ENCODE results near the gene CDKN2B.

The CDKN2B gene

DNA sequence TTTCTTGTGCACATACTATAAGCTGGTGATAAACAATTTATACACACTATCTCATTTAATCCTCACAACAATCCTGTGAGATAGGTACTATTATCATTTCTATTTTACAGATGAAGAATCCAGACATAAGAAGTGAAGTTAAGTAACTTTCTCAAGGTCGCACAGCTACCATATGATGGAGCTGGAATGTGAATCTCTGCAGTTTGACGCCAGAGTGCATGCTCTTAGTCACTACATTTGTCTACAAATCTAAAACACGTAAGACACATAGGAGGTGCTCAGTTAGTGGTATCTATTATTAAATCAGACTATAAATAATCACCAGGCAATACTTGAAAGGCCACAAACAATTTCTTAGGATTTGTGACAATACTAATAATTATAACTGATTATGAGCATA, 45.0 kb upstream of the CDKN2B start:
- DNase-seq (ENCODE audit: low spot score) (no peak), ATAC-seq (ENCODE audit: low read depth) (no peak)
- Histone ChIP-seq H3K9me3 (ENCODE audit: severe bottlenecking) (no peaks in the 10 kb centered on the region), H3K36me3 (ENCODE audit: low read depth) (peaks cover 33% of the 10 kb centered on the region), H3K27ac (ENCODE audit: poor library complexity, severe bottlenecking) (peak overlapping the region; percentile 68), H3K4me3 (ENCODE audit: severe bottlenecking) (no peak overlapping the region), H3K4me1 (ENCODE audit: insufficient read depth, poor library complexity, severe bottlenecking) (peaks cover 33% of the 10 kb centered on the region), H3K27me3 (ENCODE audit: insufficient read depth, poor library complexity, severe bottlenecking) (no peaks in the 10 kb centered on the region)
- TF ChIP-seq, protein P1, sequence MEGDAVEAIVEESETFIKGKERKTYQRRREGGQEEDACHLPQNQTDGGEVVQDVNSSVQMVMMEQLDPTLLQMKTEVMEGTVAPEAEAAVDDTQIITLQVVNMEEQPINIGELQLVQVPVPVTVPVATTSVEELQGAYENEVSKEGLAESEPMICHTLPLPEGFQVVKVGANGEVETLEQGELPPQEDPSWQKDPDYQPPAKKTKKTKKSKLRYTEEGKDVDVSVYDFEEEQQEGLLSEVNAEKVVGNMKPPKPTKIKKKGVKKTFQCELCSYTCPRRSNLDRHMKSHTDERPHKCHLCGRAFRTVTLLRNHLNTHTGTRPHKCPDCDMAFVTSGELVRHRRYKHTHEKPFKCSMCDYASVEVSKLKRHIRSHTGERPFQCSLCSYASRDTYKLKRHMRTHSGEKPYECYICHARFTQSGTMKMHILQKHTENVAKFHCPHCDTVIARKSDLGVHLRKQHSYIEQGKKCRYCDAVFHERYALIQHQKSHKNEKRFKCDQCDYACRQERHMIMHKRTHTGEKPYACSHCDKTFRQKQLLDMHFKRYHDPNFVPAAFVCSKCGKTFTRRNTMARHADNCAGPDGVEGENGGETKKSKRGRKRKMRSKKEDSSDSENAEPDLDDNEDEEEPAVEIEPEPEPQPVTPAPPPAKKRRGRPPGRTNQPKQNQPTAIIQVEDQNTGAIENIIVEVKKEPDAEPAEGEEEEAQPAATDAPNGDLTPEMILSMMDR (IDR thresholded peaks at IDR 0.05; ENCODE audit: poor library complexity, severe bottlenecking), result no peak

DNA sequence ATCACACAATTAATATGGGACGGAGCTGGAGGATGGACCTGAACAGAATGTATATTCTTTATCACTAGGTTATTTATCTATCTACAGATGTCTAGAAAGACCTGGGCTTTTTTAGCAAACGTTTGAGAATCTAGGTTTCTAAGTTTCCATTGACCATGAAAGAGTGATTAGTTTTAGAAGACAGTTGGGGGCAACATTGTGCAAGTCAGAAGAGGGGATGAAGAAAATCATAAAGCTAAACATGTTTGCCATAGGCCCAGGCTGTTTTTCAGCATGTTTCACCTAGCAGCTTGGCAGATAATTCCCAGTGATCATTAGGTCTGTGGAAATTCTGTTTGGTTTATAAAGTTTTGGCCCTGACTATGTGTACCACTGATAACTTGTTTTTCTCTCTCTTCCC, 44.1 kb upstream of the CDKN2B start:
- Histone ChIP-seq H3K27me3 (ENCODE audit: insufficient read depth, poor library complexity, severe bottlenecking) (no peaks in the 10 kb centered on the region), H3K9me3 (ENCODE audit: severe bottlenecking) (no peaks in the 10 kb centered on the region), H3K4me3 (ENCODE audit: severe bottlenecking) (no peak overlapping the region), H3K27ac (ENCODE audit: poor library complexity, severe bottlenecking) (peak overlapping the region; percentile 68), H3K4me1 (ENCODE audit: insufficient read depth, poor library complexity, severe bottlenecking) (peaks cover 33% of the 10 kb centered on the region), H3K36me3 (ENCODE audit: low read depth) (peaks cover 29% of the 10 kb centered on the region)
- DNase-seq (ENCODE audit: low spot score), result no peak
- TF ChIP-seq, protein P1 (IDR thresholded peaks at IDR 0.05; ENCODE audit: poor library complexity, severe bottlenecking), result peak; percentile 27
- ATAC-seq (ENCODE audit: low read depth), result no peak

DNA sequence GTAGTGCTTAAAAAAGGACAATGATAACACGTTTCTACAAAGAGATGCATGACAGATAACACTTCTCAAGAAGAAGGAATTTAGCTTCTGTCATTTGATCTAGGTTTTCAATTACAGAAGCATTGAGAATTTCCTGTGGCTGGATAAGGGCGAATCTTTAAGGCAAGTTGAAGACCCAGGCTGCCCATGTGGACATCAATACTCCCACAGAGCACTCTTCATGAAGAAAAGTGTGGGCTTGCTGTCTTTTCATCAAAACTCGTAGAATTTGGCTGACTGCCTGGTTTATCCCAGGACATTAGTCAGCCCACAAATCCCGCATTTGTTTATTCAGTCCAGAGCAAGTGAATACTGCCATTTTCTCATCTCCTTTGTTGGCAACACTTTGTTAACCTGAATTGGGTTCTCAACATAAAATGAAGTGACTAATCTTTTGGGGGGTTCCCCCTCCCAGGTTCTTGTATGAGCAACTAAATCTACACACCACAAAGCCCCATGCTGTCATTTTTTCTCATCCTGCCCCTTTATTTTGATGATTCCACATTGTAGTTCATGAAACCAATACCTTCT, 43.4 kb upstream of the CDKN2B start:
- peak; percentile 75 for DNase-seq (ENCODE audit: low spot score)
- TF ChIP-seq, protein P1 (IDR thresholded peaks at IDR 0.05; ENCODE audit: poor library complexity, severe bottlenecking), result no peak
- H3K4me1 ChIP-seq (ENCODE audit: insufficient read depth, poor library complexity, severe bottlenecking), result peaks cover 33% of the 10 kb centered on the region
- no peaks in the 10 kb centered on the region for H3K27me3 ChIP-seq (ENCODE audit: insufficient read depth, poor library complexity, severe bottlenecking)
- peaks cover 27% of the 10 kb centered on the region for H3K36me3 ChIP-seq (ENCODE audit: low read depth)
- H3K4me3 ChIP-seq (ENCODE audit: severe bottlenecking), result no peak overlapping the region
- ATAC-seq (ENCODE audit: low read depth), result peak; percentile 94
- H3K9me3 ChIP-seq (ENCODE audit: severe bottlenecking), result no peaks in the 10 kb centered on the region
- H3K27ac ChIP-seq (ENCODE audit: poor library complexity, severe bottlenecking), result peak overlapping the region; percentile 68

DNA sequence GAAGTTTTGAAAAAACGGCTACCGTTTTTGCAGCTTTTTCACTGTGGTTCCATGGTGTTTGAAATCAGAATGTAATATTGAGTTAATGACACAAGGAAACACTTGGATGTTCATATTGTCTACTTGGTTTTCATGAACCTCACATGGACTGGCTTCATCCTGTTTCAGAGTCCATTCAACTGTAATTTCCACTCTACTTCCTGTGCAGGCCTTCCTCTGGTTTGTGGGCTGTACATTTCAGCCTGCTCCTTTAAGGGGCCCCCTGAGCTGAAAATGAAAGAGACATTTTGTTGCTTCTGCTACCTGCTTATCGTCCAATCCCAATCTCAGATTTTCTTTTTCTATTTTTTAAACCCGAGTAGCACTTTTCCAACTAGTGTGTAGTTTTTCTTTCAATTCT, 41.8 kb upstream of the CDKN2B start:
- Histone ChIP-seq H3K4me1 (ENCODE audit: insufficient read depth, poor library complexity, severe bottlenecking) (peaks cover 33% of the 10 kb centered on the region), H3K9me3 (ENCODE audit: severe bottlenecking) (no peaks in the 10 kb centered on the region), H3K27me3 (ENCODE audit: insufficient read depth, poor library complexity, severe bottlenecking) (no peaks in the 10 kb centered on the region), H3K4me3 (ENCODE audit: severe bottlenecking) (no peak overlapping the region), H3K27ac (ENCODE audit: poor library complexity, severe bottlenecking) (no peak overlapping the region), H3K36me3 (ENCODE audit: low read depth) (peaks cover 16% of the 10 kb centered on the region)
- ATAC-seq (ENCODE audit: low read depth) (no peak), DNase-seq (ENCODE audit: low spot score) (no peak)
- TF ChIP-seq, protein P1 (IDR thresholded peaks at IDR 0.05; ENCODE audit: poor library complexity, severe bottlenecking), result no peak

DNA sequence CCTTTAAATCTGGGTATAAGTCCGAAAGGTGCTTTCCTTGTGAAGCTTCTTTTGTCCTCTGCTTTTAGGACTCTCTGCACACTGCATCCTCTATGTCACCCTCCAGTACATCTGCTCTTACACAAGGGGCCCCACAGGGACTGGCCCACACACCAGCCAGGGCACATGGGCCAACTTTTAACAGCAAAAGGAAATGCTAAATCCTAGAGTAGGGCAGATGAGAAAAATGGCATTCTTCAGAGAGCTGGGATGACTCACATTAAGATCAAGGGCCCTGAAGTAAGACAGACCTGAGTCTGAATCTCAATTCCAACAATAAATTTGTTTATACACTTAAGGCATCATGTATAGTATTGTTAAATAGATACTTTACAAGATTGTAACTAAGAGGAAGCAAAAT, 40.3 kb upstream of the CDKN2B start:
- no peak for ATAC-seq (ENCODE audit: low read depth)
- H3K27me3 ChIP-seq (ENCODE audit: insufficient read depth, poor library complexity, severe bottlenecking), result no peaks in the 10 kb centered on the region
- DNase-seq (ENCODE audit: low spot score), result no peak
- no peak overlapping the region for H3K4me3 ChIP-seq (ENCODE audit: severe bottlenecking)
- no peaks in the 10 kb centered on the region for H3K9me3 ChIP-seq (ENCODE audit: severe bottlenecking)
- peaks cover 35% of the 10 kb centered on the region for H3K4me1 ChIP-seq (ENCODE audit: insufficient read depth, poor library complexity, severe bottlenecking)
- H3K27ac ChIP-seq (ENCODE audit: poor library complexity, severe bottlenecking), result no peak overlapping the region
- H3K36me3 ChIP-seq (ENCODE audit: low read depth), result peaks cover 16% of the 10 kb centered on the region
- TF ChIP-seq, protein P1 (IDR thresholded peaks at IDR 0.05; ENCODE audit: poor library complexity, severe bottlenecking), result no peak
